Measurements from ENCODE around the gene MSANTD2.

Gene MSANTD2

DNA sequence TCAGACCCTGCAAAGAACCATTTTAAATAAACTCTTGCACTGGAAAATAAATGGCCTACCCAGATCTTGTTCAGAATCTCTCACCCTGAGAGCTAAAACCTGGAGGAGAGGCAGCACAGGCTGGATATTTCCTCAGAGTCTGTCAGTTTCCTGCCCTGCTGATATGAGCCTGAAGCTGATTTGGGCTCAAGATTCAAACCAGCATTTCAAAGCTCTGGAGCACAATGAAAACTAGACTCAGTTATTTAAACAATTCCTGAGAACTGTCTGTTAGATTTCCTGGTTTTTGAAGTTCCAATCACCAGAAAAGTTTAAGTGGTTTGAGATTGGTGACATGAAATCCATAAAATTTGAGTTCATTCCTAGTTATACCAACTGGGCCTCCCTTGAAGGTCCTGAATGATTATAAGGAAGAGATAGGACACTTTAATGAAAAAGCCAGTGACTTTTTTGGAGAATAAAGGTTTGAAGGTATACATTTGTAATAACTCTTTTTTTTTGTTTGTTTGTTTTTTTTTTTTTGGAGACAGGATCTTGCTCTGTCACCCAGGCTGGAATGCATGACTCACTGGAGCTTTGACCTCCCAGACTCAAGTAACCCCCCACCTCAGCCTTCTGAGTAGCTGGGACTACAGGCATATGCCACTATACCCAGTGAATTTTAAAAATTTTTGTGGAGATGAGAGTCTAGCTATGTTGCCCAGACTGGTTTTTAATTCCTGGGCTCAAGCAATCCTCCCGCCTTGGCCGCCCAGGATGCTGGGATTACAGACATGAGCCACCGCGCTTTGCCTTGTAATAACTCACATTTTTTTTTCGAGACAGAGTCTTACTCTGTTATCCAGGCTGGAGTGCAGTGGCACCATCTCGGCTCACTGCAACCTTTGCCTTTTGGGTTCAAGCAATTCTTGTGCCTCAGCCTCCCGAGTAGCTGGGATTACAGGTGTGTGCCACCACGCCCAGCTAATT, 30.1 kb downstream of the MSANTD2 start:
- H3K4me3 ChIP-seq (ENCODE audit: low read depth, low read length) = no peak overlapping the region
- TF ChIP-seq, protein P1, sequence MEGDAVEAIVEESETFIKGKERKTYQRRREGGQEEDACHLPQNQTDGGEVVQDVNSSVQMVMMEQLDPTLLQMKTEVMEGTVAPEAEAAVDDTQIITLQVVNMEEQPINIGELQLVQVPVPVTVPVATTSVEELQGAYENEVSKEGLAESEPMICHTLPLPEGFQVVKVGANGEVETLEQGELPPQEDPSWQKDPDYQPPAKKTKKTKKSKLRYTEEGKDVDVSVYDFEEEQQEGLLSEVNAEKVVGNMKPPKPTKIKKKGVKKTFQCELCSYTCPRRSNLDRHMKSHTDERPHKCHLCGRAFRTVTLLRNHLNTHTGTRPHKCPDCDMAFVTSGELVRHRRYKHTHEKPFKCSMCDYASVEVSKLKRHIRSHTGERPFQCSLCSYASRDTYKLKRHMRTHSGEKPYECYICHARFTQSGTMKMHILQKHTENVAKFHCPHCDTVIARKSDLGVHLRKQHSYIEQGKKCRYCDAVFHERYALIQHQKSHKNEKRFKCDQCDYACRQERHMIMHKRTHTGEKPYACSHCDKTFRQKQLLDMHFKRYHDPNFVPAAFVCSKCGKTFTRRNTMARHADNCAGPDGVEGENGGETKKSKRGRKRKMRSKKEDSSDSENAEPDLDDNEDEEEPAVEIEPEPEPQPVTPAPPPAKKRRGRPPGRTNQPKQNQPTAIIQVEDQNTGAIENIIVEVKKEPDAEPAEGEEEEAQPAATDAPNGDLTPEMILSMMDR (IDR thresholded peaks at IDR 0.05; ENCODE audit: low read depth, low read length) = no peak

DNA sequence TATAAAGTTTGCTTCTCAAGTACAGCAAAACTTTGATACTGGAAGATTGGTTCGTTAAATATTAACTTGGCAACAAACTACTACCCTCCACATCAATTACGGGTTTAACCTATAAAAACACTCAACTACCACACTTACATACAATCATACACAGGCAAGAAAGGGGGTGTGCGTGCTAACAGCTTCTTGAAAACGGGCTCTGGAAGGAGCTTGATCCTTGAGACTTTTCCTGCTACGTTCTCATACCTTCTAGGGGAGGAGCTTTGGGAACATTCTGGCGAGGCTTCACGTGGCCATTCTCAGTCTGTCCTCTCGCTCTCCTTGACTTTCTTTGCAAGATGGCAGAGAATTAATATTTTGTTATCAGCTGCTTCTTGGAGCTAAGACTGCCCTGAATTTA, 31.3 kb downstream of the MSANTD2 start:
- TF ChIP-seq, protein P1 (IDR thresholded peaks at IDR 0.05; ENCODE audit: low read depth, low read length) = no peak
- no peak overlapping the region for H3K4me3 ChIP-seq (ENCODE audit: low read depth, low read length)

DNA sequence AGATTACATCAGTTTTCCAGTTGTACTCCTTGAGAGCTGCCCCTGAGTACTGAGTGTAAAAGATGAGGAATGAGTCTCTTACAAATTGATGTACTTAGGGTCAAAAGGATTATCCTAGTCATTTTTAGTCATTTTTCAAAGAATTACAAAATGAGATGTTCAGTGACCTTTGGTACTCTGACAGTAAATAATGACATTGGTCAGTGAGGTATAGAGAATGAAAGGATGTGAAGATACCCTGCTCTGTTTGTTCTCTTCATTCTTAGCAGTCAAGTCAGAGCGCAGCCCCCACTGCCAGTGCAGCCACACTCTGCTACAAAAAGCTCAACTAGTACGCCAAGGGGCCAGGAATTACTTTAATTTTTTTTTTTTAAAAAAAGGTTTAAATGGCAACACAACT, 34.0 kb downstream of the MSANTD2 start:
- no peak overlapping the region for H3K4me3 ChIP-seq (ENCODE audit: low read depth, low read length)

DNA sequence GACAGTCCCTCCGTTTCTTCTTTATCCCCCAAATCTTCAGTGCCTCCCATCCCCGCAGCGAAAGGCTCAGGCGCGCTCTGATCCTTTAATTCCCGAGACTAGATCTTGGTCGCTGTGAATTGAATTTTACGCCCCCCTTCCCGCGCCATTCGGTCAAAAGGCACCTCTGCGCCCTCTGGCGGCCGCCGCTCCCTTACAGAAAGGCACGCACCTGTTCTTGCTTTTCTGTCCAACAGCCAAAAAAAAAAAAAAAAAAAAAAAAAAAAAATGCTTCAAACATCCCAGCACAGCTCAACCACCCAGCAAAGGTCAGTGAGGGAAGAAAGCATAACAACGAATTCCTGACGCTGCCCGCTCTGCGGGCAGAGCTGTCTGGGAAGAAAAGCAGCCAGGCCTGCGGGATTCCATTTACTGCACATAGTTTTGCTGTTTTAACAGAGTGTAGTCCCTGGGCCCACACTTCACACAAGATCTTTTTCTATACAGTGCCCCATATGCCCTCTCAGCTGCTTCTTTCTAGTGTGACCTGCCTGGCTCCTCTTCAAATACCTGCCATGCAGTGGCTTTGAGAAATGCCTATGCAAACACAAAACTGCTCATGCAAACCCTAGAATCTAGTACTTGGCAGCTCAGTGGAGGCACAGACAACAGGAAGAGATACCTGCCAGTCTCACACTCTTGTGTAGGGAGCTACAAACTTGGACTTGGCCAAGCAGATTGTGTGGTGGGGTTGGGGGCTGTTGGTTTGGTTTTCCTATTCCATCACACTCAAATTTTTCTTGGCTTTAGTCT, 36.9 kb downstream of the MSANTD2 start:
- TF ChIP-seq, protein P1 (IDR thresholded peaks at IDR 0.05; ENCODE audit: low read depth, low read length) = peak; percentile 67
- peak overlapping the region; percentile 54 for H3K4me3 ChIP-seq (ENCODE audit: low read depth, low read length)

More for the DNA sequence above, 34.0 kb downstream of the MSANTD2 start:
- TF ChIP-seq, protein P1 (IDR thresholded peaks at IDR 0.05; ENCODE audit: low read depth, low read length) = no peak

DNA sequence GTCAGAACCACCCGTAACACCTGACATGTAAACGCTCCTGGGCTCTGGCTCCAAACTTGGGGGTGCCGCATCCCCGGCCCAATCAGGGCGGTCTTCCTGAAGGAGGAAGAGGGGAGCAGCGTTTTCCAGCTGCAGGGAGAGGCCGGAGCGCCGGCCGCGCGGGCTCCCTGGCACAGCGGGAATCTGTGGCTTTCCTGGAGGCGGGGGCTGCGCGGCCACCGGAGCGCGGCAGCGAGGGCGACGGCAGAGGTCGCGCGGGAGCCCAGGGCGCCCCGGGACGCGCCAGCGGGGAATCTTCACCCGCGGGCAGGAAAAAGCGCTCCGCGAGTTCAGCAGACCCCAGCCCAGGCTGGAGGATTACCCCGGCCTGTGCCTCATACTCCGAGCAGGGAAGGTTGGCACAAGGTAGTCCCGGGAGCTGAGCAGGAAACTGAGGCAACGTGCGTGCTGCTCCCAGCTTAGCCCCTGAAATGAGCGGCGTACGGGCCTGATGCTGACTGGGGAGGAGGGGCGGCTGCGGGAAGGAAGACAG, 37.5 kb downstream of the MSANTD2 start:
- TF ChIP-seq, protein P1 (IDR thresholded peaks at IDR 0.05; ENCODE audit: low read depth, low read length) = no peak

DNA sequence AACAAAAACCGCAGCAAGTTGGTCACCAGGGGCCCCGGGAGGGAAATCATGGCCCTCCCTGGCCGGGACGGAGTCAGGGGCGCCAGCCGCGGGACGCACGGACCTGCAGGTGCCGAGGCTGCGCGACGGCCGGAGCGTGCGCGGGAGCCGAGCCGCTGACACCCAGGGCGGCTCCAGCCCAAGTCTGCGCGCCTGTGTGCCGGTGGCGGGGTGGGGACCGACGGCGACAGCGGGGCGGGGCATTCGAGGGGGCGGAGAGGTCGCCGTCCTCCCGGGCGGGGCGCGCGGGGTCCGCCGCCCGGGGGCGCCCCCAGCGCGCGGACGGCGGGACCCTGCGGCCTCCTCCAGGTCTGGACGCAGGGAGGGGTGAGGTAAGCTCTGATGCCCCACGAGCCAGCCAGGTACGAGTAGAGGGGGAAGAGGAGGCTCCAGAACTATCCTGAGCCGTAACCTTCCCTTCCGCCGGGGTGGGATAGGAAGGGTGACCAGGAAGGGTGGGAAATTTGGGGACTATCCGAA, 38.0 kb downstream of the MSANTD2 start, which contains the start of gene ESAM:
TSS of gene ESAM (minus strand) at position 186 of the 519 bp plus-strand sequence. CDS start at position 50, 136 bp downstream.
- peak within 1 kb of the TSS; percentile 54 for H3K4me3 ChIP-seq (ENCODE audit: low read depth, low read length)
- TF ChIP-seq, protein P1 (IDR thresholded peaks at IDR 0.05; ENCODE audit: low read depth, low read length) = no peak

More for the DNA sequence above, 37.5 kb downstream of the MSANTD2 start:
- peak overlapping the region; percentile 54 for H3K4me3 ChIP-seq (ENCODE audit: low read depth, low read length)

Data from WI38 (cell line).